Loucy (cell line): ENCODE measurements around the gene CLSTN2.

Experiments
- H2AFZ ChIP-seq: fragments of 200-600 bp; sonication (generic); 2 replicates; pipeline ENCODE4 v1.6.0; 2016; ENCODE audit warnings: antibody characterized with exemption, mild to moderate bottlenecking, low read length, moderate library complexity
- H3F3A ChIP-seq: fragments of 200-600 bp; 2 replicates; pipeline ENCODE4 v1.6.0; 2016; ENCODE audit warnings: antibody characterized with exemption, low read depth, mild to moderate bottlenecking
- H3K27me3 ChIP-seq: fragments of 200-600 bp; sonication (generic); 2 replicates; pipeline ENCODE4 v1.6.1; 2014; ENCODE audit warnings: low read length, mild to moderate bottlenecking; ENCODE audit not compliant: insufficient read depth, poor library complexity, severe bottlenecking
- H3K36me3 ChIP-seq: fragments of 200-600 bp; sonication (generic); 2 replicates; pipeline ENCODE4 v1.6.1; 2016; ENCODE audit warnings: low read length; ENCODE audit not compliant: insufficient read depth
- H3K4me1 ChIP-seq: fragments of 200-600 bp; sonication (generic); 2 replicates; pipeline ENCODE4 v1.5.1; 2014; ENCODE audit warnings: low read length, mild to moderate bottlenecking; ENCODE audit not compliant: insufficient read depth, poor library complexity, severe bottlenecking
- H3K4me2 ChIP-seq: fragments of 200-600 bp; sonication (generic); 2 replicates; pipeline ENCODE4 v1.6.0; 2014; ENCODE audit warnings: antibody characterized with exemption, low read length, low read depth, mild to moderate bottlenecking; ENCODE audit not compliant: poor library complexity, severe bottlenecking
- H3K4me3 ChIP-seq: fragments of 200-600 bp; sonication (generic); 2 replicates; pipeline ENCODE4 v1.5.1; 2014; ENCODE audit warnings: low read length, mild to moderate bottlenecking, mixed read lengths; ENCODE audit not compliant: poor library complexity, severe bottlenecking
- H3K79me2 ChIP-seq: fragments of 200-600 bp; sonication (generic); 2 replicates; pipeline ENCODE4 v1.6.1; 2014; ENCODE audit warnings: low read length; ENCODE audit not compliant: insufficient read depth
- H3K9ac ChIP-seq: fragments of 200-600 bp; sonication (generic); 2 replicates; pipeline ENCODE4 v1.6.0; 2014; ENCODE audit warnings: mild to moderate bottlenecking, low read depth, low read length, moderate library complexity; ENCODE audit not compliant: poor library complexity, severe bottlenecking
- H3K9me2 ChIP-seq: fragments of 200-600 bp; sonication (generic); replicated peaks from 2 replicates; pipeline ENCODE4 v1.6.1; 2016; ENCODE audit warnings: low read depth, low read length, mixed read lengths
- H3K9me3 ChIP-seq: fragments of 200-600 bp; sonication (generic); 2 replicates; pipeline ENCODE4 v1.6.1; 2014; ENCODE audit warnings: mild to moderate bottlenecking, antibody characterized with exemption, low read length, low read depth; ENCODE audit not compliant: insufficient read depth
- H4K20me1 ChIP-seq: fragments of 200-600 bp; sonication (generic); 2 replicates; pipeline ENCODE4 v1.6.0; 2014; ENCODE audit warnings: antibody characterized with exemption, low read length, mild to moderate bottlenecking; ENCODE audit not compliant: insufficient read depth, poor library complexity, severe bottlenecking
- EZH2phosphoT487 ChIP-seq: fragments of 200-600 bp; IDR thresholded peaks from 2 replicates; pipeline ENCODE4 v1.6.1; 2018; ENCODE audit warnings: antibody characterized with exemption, mild to moderate bottlenecking, moderate library complexity, borderline replicate concordance
- TF ChIP-seq, protein P1 (sequence below): fragments of 200-600 bp; sonication (generic); conservative IDR thresholded peaks from 2 replicates; pipeline ENCODE4 v1.5.1; 2014; ENCODE audit warnings: mild to moderate bottlenecking, antibody characterized with exemption, low read length

Gene CLSTN2

DNA sequence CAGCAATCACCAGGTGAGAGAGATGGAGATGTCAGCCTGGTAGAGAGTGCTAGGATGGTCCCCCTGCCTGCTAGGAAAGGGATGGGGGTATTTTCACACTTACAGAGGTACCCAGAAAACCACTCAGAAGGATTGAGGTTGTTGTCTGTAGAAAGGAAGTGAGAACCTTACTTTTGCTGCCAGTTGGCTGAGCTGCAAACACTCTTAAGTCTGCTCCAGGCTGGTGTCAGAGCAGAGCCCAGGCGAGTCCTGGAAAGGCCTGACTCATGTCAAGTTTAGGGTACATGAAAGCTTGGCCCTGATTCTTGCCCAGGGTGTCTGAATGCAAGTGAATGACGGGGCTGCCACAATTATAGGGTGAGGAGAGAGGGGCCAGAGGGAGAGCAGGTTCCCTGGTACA, 528.4 kb downstream of the CLSTN2 start:
- Histone ChIP-seq H3K4me2 (no peak overlapping the region), H4K20me1 (no peaks in the 10 kb centered on the region)

GRCh38 chr3:140465988-140466387, 531.0 kb downstream of the CLSTN2 start:
- Histone ChIP-seq H3K4me3 (no peak overlapping the region), H3K4me1 (no peaks in the 10 kb centered on the region), H2AFZ (no peak overlapping the region), H3K36me3 (no peaks in the 10 kb centered on the region), H3K79me2 (no peaks in the 10 kb centered on the region), H4K20me1 (no peaks in the 10 kb centered on the region), H3K27me3 (no peaks in the 10 kb centered on the region), H3K9me2 (no peaks in the 10 kb centered on the region), H3K9me3 (no peaks in the 10 kb centered on the region), H3K4me2 (no peak overlapping the region), H3F3A (no peaks in the 10 kb centered on the region), H3K9ac (no peak overlapping the region)
- TF ChIP-seq EZH2phosphoT487: no peak
- TF ChIP-seq, protein P1, sequence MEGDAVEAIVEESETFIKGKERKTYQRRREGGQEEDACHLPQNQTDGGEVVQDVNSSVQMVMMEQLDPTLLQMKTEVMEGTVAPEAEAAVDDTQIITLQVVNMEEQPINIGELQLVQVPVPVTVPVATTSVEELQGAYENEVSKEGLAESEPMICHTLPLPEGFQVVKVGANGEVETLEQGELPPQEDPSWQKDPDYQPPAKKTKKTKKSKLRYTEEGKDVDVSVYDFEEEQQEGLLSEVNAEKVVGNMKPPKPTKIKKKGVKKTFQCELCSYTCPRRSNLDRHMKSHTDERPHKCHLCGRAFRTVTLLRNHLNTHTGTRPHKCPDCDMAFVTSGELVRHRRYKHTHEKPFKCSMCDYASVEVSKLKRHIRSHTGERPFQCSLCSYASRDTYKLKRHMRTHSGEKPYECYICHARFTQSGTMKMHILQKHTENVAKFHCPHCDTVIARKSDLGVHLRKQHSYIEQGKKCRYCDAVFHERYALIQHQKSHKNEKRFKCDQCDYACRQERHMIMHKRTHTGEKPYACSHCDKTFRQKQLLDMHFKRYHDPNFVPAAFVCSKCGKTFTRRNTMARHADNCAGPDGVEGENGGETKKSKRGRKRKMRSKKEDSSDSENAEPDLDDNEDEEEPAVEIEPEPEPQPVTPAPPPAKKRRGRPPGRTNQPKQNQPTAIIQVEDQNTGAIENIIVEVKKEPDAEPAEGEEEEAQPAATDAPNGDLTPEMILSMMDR: no peak

More for the DNA sequence above, 528.4 kb downstream of the CLSTN2 start:
- Histone ChIP-seq H3K9me2 (no peaks in the 10 kb centered on the region), H2AFZ (no peak overlapping the region), H3K4me3 (no peak overlapping the region), H3K9ac (no peak overlapping the region), H3K36me3 (no peaks in the 10 kb centered on the region), H3F3A (no peaks in the 10 kb centered on the region), H3K27me3 (no peaks in the 10 kb centered on the region), H3K79me2 (no peaks in the 10 kb centered on the region), H3K4me1 (no peaks in the 10 kb centered on the region), H3K9me3 (no peaks in the 10 kb centered on the region)
- TF ChIP-seq, protein P1: no peak
- no peak for TF ChIP-seq EZH2phosphoT487

DNA sequence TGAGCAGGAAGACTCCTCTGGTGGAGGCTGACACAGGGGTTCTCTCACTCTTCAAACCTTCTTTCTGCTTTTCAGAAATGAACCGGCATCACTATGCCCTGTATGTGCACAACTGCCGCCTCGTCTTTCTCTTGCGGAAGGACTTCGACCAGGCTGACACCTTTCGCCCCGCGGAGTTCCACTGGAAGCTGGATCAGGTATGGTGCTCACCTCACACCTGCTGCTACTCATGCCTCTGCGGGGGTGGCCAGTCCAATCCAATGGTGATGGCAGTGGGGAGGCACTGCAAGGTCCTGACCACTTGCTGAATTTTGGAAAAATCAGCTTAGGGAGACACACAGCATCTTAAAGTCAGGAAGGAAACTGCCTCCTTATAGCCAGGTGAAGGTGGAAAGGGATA, 531.5 kb downstream of the CLSTN2 start:
- Histone ChIP-seq H4K20me1 (no peaks in the 10 kb centered on the region), H3K9me2 (no peaks in the 10 kb centered on the region), H2AFZ (no peak overlapping the region), H3K4me3 (no peak overlapping the region), H3F3A (no peaks in the 10 kb centered on the region), H3K4me1 (no peaks in the 10 kb centered on the region), H3K36me3 (no peaks in the 10 kb centered on the region), H3K27me3 (no peaks in the 10 kb centered on the region), H3K4me2 (no peak overlapping the region), H3K9me3 (no peaks in the 10 kb centered on the region), H3K79me2 (no peaks in the 10 kb centered on the region), H3K9ac (no peak overlapping the region)
- TF ChIP-seq EZH2phosphoT487: no peak
- TF ChIP-seq, protein P1: no peak
